ENCODE measurements around the gene CDO1.

Gene CDO1

DNA sequence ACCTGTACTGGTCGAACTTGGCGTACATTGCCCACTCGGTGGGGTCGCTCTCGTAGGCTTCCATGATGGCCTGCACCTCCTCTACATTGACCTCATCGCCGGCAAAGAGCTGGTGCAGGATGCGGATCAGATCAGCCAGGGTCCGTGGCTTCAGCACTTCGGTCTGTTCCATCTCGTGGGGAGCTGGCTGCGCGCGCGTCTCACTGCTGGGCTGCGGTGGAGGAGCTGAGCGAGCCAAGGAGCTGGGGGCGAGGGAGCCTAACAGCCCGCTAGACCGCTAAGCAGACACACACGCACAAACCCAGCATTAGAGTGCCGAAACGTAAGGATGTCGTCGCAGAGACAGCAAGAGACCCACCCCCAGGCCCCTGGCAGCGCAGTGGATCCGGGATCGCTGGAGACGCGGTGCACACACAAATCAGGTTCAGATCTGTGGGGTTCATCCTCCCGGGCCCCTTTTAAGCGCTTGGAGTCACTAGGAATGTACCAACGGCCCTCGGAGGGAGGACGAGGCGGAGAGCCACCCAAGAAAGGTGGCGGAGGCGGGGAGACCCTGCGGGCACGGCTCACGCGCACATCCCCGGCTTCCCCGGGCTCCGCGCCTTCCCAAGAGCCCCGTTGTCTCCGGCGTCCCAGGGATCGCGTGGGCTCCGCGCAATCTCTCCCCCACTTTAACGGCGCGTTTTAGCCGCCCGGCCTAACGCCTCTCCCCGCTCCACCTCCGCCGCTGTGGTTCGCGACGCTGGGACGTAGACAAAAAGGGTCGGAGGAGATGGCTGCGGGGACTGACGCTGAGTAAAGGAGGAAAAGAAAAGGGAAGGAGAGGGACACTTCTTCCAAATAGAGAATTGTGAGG lies at the start of gene CDO1:
CDO1 (minus strand) TSS at position 434 of the 856 bp plus-strand sequence; CDS start at position 172, 262 bp downstream.
- no peak for DNase-seq (ENCODE audit: low read depth in 2 of 2)

DNA sequence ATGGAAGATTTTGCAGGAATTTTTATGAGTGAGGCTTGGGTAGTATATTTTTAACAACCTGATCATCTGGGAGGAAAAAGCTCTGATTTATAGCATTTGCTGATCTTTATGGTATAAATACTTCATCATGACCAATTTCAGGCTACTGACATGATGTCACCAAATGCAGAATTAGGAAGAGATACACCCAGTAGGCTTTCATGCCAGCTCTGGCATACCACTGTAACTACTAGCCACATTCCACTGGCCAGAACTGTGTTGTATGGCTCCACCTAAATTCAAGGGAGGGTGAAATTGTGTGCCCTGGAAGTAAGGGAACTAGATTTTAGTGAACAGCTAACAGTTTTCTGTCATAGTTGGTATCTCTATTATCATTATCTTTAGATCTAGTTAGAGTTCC lies 42.9 kb upstream of the CDO1 start:
- DNase-seq (ENCODE audit: low read depth in 2 of 2), result no peak

DNA sequence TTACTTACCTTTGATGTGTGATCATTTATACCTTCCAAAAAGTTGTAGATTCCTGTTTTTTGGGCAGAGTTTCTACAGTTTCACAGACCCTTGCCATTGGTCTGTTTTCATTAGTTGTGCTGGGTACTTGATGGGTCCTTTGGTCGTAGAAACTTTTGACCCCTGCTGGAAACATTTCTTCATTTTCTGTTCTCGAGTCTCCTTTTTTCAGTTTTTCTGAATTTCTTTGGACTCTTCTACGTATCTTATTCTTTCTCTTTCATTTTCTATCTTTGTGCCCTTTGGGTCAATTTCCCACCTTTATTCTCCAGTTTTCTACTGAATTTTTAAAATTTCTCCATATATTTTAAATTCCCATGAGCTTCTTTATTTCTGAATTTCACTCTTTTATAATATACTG lies 41.9 kb upstream of the CDO1 start:
- DNase-seq (ENCODE audit: low read depth in 2 of 2), result no peak

DNA sequence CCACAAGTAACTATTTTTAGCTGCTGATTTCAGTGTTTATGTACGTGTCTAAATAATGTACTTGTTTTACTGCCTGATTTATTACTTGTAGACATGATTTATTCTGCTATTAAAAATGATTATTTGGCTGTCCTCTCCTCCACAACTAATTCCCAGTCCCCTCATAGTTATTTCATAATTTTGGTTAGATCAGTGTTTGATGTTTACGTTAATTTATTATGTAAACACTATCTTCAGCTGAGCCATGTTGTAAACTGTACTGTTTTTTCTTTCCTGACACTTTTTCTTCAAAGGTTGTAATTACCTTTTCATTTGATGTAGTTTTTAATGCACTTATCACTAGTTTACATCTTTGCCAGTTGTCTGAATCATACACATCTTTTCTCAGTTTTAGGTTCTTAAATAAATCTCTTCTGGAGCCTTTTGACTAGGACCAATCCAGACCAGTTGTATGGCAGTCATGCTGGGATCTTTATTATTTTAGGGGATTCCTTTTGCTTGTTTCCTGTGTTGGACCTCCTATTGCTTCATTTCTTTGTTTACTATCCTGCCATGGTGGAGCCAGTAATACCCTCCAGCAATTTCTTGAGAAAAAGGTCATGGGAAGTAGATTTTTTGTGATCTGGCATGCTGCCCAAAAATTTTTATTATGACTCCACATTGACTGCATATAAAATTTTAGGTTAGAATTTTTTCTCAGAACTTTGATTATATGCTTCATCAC lies 41.3 kb upstream of the CDO1 start:
- no peak for DNase-seq (ENCODE audit: low read depth in 2 of 2)

DNA sequence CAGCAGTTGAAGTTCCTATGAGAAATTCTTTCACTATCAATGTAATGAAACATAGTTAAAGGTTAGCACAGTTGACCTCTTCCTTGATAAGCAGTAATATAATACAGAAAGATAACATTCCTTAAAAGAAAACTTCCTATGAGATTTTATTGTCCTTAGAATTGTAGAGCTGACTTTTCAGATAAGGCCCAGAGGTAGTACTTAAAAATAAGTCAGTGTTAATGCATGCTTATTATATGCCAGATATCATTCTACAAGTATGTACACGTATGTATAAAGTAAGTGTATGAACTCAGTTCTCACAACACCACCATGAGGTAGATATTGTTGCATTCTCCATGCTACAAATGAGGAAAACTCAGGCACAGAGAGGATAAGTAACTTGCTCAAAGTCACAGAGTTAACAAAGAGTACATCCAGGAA lies 40.6 kb upstream of the CDO1 start:
- DNase-seq (ENCODE audit: low read depth in 2 of 2), result no peak

DNA sequence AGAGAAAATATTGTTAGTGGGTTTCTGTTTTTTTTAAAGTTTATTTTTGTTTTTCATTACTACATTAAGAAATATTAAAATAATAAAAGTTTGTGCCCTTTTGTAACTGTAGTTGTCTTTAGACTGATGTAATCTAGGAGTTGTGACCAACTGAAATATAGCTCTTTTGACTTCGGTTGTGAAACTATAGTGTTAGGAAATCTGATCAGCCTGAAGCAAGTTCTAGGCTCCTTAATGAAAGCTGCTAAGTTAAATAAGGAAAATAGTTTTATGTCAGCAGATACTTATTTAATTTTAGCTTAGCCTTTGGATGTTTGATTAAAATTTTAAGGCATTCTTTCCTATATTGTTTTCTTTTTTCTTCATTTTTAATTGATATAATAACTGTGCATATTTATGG lies 39.5 kb upstream of the CDO1 start:
- DNase-seq (ENCODE audit: low read depth in 2 of 2), result no peak

DNA sequence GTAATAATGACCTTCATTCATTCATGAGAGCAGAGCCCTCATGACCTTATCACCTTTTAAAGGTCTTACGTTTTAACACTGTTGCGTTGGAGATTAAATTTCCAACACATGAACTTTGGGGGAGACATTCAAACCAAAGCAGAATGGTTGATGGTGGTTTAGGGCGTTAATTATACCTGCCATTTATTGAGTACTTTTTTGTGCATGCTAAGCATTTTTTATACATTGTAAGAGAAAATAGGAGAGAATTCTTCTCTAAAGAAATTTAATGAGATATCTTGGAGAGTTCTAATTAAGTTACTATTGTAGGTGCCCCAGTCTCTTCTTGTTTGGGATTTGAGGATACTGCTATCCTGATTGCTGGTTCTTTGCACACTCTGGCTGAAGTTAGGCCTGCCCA lies 37.7 kb upstream of the CDO1 start:
- no peak for DNase-seq (ENCODE audit: low read depth in 2 of 2)

DNA sequence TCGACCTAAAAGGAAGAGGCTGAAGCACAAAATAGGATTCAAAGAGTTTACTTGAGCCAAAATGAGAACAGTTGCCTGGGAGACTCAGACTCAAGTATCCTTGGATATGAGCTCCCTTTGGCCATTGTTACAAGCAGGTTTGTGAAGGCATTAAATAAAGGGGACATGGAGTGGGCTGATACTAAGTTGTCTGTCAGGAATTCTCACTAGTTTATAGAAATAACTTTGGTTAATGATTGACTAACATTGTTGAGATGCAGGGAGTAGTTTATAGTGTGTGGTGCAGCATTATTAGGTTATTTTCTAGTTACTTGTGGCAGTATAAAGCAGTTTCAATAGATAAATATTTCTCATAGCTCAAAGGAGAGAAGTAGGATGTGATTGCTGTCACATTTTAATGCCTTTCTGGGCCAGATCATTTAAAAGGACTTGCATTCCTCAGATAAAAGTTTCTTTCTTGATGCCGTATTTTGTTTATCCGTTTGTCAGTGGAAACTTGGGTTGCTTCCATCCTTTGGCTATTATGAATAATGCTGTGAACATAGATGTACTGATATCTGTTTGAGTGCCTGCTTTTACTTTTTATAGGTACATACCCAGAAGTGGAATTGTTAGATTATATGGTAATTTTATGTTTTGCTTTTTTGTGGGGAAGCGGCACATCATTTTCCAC lies 34.4 kb upstream of the CDO1 start:
- DNase-seq (ENCODE audit: low read depth in 2 of 2), result no peak

DNA sequence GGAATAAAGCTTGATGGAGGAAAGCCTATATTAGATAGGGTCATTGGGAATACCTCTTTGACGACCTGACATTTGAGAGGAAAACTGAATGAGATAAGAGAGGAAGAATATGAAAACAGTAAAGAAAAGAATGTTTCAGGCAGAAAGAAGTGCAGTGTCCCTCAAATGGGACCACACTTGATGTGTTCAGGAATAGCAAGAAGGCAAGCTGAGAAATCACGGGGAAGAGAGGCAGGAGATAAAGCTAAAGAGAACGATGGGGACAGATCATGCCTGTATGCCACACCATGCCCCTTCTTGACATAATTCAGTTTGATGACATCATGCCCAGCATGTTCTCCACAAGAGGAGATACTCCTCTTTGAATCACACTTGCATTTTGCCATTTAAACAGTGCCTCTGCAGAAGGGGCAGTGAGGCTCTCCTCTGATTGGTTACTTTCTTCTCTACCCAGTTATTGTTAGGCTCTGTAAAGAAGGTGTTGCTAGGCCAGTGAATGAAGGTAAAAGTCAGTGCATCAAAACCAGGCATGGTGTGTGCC lies 32.9 kb upstream of the CDO1 start:
- no peak for DNase-seq (ENCODE audit: low read depth in 2 of 2)

DNA sequence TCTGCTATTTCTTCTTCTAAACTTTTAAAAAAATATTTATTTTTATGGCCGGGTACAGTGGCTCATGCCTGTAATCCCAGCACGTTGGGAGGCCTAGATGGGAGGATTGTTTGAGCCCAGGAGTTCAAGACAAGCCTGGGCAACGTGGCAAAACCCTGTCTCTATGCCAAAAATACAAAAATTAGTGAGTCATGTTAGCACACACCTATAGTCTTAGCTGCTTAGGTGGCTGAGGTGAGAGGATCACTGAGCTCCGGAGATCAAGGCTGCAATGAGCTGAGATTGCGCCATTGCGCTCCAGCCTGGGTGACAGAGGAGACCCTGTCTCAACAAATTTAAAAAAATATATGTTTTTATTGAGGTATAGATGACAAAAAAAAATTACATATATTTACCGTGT lies 30.8 kb upstream of the CDO1 start:
- DNase-seq (ENCODE audit: low read depth in 2 of 2), result no peak

DNA sequence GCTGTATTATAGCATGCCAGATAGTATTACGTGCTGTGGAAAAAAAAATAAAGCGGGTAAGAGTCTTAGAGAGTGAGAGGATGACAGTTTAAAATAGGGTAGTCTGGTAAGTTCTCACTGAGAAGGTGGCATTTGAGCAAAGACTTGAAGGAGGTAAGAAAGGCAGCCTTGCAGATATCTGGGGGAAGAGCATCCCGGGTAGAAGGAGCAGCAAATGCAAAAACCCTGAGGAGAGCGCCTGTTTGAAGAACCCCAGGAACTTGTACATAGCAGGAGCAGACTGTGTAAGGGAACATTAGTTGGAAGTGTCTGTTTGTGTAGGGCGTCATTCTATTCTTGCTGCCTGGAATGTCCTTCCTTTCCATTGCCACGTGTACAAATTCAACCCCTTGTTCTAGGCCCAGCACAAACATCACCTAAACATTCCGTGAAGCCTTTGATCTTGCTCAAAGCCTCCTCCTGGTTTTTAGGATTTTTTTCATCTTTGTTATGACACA lies 27.9 kb upstream of the CDO1 start:
- DNase-seq (ENCODE audit: low read depth in 2 of 2), result no peak

DNA sequence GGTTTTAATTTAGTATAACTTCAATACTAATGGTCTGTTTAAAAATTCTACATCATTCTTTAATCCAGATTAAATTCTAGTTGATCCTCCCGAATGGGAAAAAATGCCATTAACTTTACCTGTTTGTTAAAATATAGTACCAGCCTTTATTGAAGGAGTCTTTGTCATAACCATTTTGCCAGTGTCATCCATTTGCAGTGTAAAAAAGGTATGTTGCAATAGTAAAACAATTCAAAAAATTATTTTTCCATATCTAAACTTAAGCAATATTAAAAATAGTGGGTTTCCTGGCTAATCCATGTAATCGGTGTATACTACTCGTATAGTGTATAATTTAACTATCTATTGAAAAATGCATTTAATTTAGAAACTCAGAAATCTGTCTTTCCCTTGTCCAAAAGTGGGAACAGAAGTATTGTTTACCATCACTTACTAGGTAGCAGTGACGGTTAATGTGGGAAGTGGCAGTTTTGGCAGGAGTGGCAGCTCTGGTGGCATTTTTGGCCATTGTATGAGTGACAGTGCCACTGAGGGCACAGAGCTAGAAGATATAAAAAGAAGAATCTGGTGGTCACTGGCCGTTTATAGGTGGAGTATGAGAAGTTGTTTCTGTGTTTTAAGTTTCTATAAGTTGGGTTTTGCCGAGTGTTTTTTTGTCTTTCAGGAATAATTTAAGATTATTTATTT lies 27.1 kb upstream of the CDO1 start:
- DNase-seq (ENCODE audit: low read depth in 2 of 2), result no peak

DNA sequence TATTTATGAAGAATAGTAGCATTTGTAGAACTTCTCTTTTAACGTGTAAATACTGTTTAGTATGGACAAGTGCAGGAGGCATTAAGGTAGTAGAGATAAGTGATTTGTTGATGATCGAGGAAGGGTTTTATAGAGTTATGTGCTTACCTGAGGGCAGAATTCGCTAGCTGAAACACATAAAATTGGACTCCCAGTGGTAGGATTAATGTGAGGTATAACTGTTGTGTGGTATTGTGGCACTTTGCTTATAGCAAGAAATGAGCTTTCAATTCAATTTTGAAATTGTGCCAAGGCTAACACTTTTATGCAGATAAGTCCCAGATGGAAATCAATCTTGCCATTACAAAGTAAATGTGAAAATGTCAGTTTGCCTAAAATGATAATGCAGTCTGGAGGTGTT lies 26.5 kb upstream of the CDO1 start:
- no peak for DNase-seq (ENCODE audit: low read depth in 2 of 2)

DNA sequence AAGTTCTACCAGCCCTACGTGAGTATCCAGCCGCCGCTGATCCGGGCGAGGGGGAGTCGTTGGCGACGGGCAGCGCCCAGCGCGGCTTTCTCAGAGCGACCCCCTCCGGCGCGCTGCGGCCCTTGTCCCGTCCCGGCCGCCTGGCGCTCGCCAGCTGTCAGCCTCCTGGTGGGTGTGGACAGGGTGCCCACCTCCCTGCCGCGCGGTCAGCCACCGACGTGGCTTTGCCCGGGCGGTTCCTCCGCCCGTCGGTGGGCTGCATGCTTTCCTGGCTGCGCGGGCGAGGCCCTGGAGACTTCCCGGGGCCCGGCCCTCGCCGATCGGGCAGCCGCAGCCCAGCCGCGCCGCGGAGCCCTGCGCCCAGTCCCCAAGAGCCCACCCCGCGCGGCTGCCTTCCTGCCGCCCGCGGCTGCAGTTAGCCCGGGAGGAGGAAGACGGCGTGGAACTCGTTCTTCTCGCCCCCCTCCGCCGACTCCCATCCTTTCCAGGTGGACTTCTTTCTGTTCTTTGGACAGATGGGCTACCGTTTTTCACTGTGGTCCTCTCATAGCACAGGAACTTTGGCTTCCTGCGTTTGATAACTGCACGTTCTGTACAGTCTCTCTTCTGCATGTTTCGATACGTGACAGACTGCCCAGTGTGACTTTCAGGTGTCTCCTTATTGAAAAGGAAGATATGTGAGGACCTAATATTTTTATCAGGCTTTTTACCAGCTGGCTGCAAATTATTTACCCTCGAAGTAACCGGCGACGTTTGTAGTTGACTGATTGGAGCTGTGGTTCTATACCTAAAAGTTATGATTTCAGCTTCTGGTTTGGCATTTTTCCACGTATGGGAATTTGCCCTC lies 25.9 kb upstream of the CDO1 start:
- no peak for DNase-seq (ENCODE audit: low read depth in 2 of 2)

DNA sequence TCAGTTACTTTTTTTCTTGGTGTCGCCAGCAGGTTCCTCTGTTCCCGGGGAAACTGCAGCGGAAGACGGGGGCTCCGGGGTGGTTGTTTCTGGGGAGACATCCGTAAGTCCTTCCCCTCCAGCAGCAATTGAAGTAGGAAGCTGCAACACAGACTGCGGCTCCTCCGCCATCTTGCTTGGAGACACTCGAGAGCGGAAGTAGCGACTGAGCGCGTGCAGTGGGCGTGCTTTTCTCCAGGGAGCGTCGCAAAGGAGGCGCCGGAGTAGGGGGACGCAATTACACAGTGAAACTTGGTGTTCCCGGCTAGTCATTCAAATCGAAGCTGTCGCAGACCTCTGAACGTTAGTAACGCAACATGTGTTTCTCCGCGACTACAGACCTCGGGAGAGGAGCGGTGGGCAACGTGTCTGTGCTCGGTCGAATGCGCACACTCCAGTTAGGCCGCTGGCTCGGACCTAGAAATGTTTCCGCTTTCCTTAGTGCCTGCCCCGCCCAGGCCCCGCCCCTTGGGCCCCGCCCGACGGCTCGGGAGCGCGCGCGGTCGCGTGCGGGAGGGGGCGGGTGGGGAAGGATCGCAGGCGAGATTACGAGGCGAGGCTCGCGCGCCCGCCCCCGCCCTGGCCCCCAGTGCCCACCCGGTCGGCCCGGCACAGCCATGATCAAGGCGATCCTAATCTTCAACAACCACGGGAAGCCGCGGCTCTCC lies 25.1 kb upstream of the CDO1 start, which contains the start of the genes AP3S1 and ATG12:
AP3S1 (plus strand) TSS at position 554 of the 707 bp plus-strand sequence; CDS start at position 657, 103 bp downstream.
ATG12 (minus strand) TSS at position 184 of the 707 bp plus-strand sequence; CDS start at position 171, 13 bp downstream.
- peak; percentile 78 to 81 for DNase-seq (ENCODE audit: low read depth in 2 of 2)

DNA sequence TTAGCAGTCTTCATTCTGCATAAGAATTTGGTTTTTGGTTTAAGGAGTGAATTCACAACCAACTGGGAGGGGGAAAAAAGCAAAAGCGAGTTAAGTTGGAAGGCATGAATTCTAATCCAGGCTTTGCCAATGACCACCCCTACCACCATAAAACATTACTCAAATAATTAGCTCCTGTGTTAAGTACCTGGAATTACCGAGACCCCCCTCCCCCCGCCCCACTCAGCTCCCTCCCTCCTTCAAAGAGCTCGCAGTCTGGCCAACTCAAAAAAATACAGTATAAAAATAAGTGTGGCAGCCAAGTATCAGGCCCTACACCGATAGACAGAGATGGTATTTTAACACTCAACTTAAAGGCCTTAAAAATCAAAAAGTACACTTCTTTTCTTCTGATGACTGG lies 24.4 kb upstream of the CDO1 start:
- DNase-seq (ENCODE audit: low read depth in 2 of 2), result no peak

DNA sequence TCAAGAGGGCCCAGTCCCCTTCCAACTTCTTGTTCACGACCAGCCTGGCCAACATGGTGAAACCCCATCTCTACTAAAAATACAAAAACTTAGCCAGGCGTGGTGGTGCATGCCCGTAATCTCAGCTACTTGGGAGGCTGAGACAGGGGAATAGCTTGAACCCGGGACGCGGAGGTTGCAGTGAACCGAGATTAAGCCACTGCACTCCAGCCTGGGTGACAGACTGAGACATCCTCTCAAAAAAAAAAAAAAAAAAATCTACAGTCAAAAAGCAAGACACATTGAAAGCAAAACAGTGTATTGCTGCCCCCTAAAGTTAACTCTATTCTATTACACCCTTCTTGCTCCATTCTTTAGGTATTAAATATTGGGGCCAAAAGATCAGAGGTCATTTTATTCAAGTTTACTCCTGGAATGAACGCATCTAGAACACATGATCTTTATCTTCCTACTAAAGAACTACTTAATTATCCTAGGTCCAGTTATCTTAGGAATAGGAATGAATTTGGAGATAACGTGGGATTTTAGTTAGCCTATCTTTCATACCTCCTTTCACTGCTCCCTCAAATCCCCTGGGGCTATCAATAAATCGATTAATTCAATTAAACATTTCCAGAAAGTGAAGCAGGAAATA lies 22.5 kb upstream of the CDO1 start:
- DNase-seq (ENCODE audit: low read depth in 2 of 2), result no peak

DNA sequence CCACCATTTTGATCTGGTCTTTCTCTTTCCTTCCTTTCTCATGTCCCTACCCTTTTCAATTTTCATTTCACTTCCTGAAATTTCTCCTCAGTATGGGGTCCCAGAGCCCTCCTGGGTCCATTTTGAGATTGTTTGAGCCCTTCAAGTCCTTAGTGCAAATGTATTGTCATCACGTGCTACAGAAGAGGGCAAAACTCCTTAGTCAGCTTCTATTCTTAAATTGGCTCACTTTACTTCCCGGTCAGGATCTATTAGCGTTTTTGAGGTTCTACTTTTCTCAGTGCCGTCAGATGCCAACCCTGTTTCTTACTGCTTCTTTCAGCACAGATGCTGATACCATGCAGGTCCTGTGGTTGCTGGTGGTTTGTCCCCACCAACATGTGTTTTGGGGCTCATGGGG lies 19.0 kb upstream of the CDO1 start:
- no peak for DNase-seq (ENCODE audit: low read depth in 2 of 2)

DNA sequence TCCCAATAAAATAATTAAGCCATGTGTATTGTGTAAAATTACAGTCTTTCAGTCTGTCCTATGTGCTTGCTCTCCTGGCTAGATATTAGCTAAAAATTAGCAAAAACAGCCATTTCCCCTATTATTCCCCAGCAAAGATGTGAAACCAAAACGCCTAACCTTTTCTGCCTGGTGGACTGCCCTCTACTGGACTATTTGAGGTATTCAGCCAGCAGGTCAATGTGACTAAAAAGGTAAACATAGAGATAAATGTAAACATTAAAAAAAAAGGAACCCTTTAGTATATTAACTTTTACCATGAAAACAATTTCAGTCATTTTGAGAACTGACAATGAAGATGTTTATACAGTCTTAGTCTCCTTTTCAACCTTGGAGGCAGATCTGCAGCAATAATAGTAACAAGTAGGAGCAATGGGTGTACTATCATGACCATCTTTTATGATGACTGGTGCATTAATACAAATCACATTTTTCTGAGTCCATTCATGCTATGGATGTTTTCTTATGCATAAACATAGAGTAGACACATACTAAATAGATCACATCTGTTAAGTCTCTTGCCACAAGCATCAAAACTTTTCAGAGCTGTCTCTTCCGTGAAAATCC lies 14.8 kb upstream of the CDO1 start:
- no peak for DNase-seq (ENCODE audit: low read depth in 2 of 2)

Measured in stimulated activated CD8-positive, alpha-beta memory T cell treated with anti-CD3 and anti-CD28 coated beads, Interleukin-7, amount 100 ng/mL, for 1 hour (primary cell).